Memory B cell (primary cell): ENCODE results near the gene ST3GAL3.
A peak's percentile ranks its signal among the peaks of the same experiment; 100 is the strongest.

Source experiments
- ATAC-seq: fragments of 150-1000 bp; cut with Tn5 transposase; 2 replicates; pipeline ENCODE4 v1.10.0; 2021; ENCODE audit warnings: low read depth, mild to moderate bottlenecking, moderate library complexity
- DNase-seq, 2 donors: peaks; one replicate each; pipeline ENCODE4 v3.0.0; 2022; ENCODE audit warnings: low spot score in 2 of 2
- H3K27ac Mint-ChIP-seq: one replicate; pipeline ENCODE4 v1.8.0; 2022; ENCODE audit warnings: mild to moderate bottlenecking, moderate library complexity, mixed read lengths
- H3K27me3 Mint-ChIP-seq: one replicate; pipeline ENCODE4 v1.8.0; 2022; ENCODE audit warnings: mixed read lengths
- H3K36me3 Mint-ChIP-seq: one replicate; pipeline ENCODE4 v1.8.0; 2022; ENCODE audit warnings: mild to moderate bottlenecking, mixed read lengths
- H3K4me1 Mint-ChIP-seq: one replicate; pipeline ENCODE4 v1.8.0; 2022; ENCODE audit warnings: mixed read lengths
- H3K4me3 Mint-ChIP-seq: one replicate; pipeline ENCODE4 v1.8.0; 2022; ENCODE audit warnings: mild to moderate bottlenecking, moderate library complexity, mixed read lengths
- H3K9me3 Mint-ChIP-seq: one replicate; pipeline ENCODE4 v1.8.0; 2022; ENCODE audit warnings: mixed read lengths

ST3GAL3 gene

DNA sequence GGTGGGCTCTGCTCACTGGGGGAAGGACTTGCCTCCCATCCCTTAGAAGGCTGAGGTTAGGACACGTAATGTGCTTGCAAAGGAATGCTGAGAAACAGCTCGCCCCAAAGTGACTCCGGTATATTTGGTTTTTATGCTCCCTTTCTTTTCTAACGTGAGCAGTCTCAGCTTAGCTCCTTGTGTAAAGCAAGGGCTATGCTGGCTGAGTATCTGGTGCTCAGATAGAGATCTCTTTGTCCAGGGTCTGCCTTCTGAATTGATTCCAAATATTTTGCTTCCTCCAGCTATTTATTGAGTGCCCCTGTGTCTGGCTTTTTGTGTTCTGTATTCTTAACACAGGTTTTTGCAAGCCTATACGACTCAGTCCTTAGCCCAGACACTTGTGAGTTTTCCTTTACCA is 131.7 kb downstream of the ST3GAL3 start:
- H3K4me3 Mint-ChIP-seq = no peak overlapping the region
- peaks cover 41% of the 10 kb centered on the region for H3K36me3 Mint-ChIP-seq
- H3K27ac Mint-ChIP-seq = no peak overlapping the region
- ATAC-seq = no peak
- H3K9me3 Mint-ChIP-seq = peaks cover 4% of the 10 kb centered on the region
- H3K4me1 Mint-ChIP-seq = peaks cover 26% of the 10 kb centered on the region
- no peaks in the 10 kb centered on the region for H3K27me3 Mint-ChIP-seq
- no peak for DNase-seq

DNA sequence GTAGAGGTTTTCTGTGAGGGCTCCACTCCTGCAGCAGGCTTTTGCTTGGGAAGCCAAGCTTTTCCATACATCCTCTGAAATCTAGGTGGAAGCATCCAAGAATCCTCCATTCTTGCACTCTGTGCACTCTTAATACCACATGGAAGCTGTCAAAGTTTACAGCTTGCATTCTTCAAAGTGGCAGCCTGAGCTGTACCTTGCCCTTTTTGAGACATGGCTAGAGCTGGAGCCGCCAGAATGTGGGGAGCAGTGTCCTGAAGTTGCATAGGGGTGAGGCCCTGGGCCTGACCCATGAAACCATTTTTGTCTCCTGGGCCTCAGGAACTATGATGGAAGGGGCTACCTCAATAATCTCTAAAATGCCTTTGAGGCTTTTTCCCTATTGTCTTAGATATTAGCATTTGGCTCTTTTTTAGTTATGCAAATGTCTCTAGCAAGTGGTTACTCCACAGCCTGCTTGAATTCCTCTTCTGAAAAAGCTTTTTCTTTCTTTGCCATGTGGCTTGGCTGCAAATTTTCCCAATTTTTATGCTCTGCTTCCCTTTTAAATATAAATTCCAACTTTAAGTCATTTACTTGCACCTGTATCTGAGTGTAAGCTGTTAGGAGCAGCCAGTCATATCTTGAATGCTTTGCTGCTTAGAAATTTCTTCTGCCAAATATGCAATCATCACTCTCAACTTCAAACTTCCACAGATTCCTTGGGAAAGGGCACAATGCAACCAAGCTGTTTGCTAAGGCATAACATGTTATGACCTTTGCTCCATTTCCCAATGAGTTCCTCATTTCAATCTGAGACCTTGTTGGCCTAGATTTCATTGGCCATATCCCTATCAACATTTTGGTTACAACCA is 134.2 kb downstream of the ST3GAL3 start:
- ATAC-seq (no peak), DNase-seq (no peak)
- Mint-ChIP-seq H3K9me3 (peaks cover 4% of the 10 kb centered on the region), H3K36me3 (peaks cover 43% of the 10 kb centered on the region), H3K4me1 (peaks cover 7% of the 10 kb centered on the region), H3K4me3 (no peak overlapping the region), H3K27ac (no peak overlapping the region), H3K27me3 (no peaks in the 10 kb centered on the region)

DNA sequence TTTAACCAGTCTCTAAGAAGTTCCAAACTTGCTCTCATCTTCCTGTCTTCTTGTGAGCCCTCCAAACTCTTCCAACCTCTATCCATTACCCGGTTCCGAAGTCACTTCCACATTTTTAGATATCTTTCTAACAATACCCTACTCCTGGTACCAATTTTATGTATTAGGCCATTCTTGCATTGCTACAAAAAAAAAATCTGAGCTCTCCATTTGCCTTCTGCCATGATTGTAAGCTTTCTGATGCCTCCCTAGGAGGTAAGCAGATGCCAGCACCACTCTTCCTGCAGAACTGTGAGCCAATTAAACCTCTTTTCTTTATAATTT is 134.8 kb downstream of the ST3GAL3 start:
- no peak overlapping the region for H3K27ac Mint-ChIP-seq
- DNase-seq (no peak), ATAC-seq (no peak)
- peaks cover 2% of the 10 kb centered on the region for H3K4me1 Mint-ChIP-seq
- H3K9me3 Mint-ChIP-seq = peaks cover 4% of the 10 kb centered on the region
- no peak overlapping the region for H3K4me3 Mint-ChIP-seq
- H3K36me3 Mint-ChIP-seq = peaks cover 43% of the 10 kb centered on the region
- no peaks in the 10 kb centered on the region for H3K27me3 Mint-ChIP-seq

DNA sequence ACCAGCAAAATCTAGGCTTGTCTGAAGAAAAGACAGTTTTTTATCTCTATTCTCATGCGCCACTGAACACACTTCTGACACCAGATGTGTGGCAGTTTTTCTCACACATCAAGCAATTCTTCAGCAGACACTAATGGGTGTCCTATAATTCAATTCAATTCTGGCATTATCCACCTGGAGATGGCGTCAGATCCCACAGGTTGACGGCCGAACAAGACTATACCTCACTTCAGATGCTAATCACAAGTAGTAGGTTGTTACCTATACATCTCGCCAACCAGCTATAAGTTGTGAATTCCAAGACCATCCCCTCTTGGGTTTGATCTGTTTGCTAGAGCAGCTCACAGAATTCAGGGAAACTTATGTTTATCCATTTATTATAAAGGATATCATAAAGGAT is 136.3 kb downstream of the ST3GAL3 start:
- no peak overlapping the region for H3K4me3 Mint-ChIP-seq
- H3K4me1 Mint-ChIP-seq = no peaks in the 10 kb centered on the region
- H3K36me3 Mint-ChIP-seq = peaks cover 38% of the 10 kb centered on the region
- ATAC-seq = no peak
- H3K9me3 Mint-ChIP-seq = peaks cover 4% of the 10 kb centered on the region
- no peaks in the 10 kb centered on the region for H3K27me3 Mint-ChIP-seq
- H3K27ac Mint-ChIP-seq = no peak overlapping the region
- DNase-seq = no peak

DNA sequence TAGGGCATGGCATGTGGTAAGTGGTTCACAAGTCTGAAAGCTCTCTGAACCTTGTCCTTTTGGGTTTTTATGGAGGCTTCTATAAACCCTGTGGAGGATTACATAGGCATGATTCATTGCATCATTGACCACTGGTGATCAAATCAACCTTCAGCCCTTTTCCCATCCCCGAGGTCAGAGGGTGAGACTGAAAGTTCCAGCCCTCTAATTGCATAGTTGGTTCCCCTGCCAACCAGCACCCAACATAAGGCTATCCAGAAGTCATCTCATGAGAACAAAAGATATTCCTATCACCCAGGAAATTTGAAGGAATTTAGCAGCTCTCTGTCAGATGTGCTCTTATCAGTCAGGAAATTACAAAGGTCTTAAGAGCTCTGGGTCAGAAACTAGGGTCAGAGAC is 136.8 kb downstream of the ST3GAL3 start:
- Mint-ChIP-seq H3K4me1 (no peaks in the 10 kb centered on the region), H3K36me3 (peaks cover 36% of the 10 kb centered on the region), H3K27me3 (no peaks in the 10 kb centered on the region), H3K4me3 (no peak overlapping the region), H3K27ac (no peak overlapping the region), H3K9me3 (peaks cover 4% of the 10 kb centered on the region)
- ATAC-seq = no peak
- no peak for DNase-seq

DNA sequence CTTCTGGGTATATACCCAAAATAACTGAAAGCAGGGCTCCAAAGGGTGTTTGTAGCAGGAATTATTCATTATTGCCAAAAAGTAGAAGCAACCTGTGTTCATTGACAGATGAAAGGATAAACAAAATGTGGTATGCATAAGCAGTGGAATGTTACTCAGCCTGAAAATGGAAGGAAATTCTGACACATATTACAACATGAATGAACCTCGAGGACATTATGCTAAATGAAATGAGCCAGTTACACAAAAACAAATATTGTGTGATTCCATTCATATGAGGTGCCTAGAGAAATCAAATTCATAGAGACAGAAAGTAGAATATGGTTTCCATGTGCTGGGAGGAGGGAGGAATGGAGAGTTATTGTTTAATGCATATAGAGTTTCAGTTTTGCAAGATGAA is 140.0 kb downstream of the ST3GAL3 start:
- Mint-ChIP-seq H3K27me3 (no peaks in the 10 kb centered on the region), H3K4me1 (no peaks in the 10 kb centered on the region), H3K9me3 (no peaks in the 10 kb centered on the region), H3K4me3 (no peak overlapping the region), H3K36me3 (peaks cover 23% of the 10 kb centered on the region), H3K27ac (no peak overlapping the region)
- no peak for DNase-seq
- no peak for ATAC-seq

DNA sequence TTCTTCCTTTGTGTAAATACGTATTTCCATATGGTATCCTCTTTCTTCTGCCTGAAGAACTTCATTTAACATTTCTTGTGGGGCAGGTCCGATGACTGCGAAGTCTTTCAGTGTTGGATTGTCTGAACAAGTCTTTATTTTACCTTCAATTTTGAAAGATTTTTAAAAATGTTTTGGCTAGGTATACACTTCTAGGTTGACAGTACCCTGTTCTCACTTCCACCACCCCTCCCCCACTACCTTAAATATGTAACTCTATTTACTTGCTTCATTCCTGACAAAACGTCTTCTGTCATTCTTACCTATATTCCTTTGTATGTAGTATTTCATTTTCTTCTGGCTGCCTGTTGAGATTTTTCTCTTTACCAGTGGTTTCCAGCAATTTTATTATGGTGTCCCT is 140.5 kb downstream of the ST3GAL3 start:
- no peak overlapping the region for H3K27ac Mint-ChIP-seq
- DNase-seq (no peak), ATAC-seq (no peak)
- H3K27me3 Mint-ChIP-seq = no peaks in the 10 kb centered on the region
- H3K4me1 Mint-ChIP-seq = no peaks in the 10 kb centered on the region
- H3K9me3 Mint-ChIP-seq = no peaks in the 10 kb centered on the region
- H3K36me3 Mint-ChIP-seq = peaks cover 20% of the 10 kb centered on the region
- no peak overlapping the region for H3K4me3 Mint-ChIP-seq

DNA sequence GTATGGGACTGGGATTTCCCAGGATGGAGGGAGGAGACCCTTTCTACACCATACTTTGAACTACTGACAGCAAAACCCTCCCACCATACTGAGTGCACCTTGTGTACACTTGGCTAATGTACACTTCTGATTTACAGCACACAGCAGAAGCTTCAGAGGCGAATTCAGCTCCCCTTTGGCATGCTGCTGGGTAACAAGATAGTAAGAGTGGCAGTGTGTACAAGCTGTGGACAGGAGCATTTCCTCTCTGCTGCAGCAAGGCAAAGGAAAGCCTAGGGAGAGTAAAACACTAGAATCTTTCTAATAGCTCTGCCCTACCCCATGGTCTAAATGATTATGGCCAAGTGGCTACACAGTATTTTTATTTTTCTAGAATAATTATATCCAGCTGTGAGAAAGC is 142.3 kb downstream of the ST3GAL3 start:
- Mint-ChIP-seq H3K4me3 (no peak overlapping the region), H3K27me3 (no peaks in the 10 kb centered on the region), H3K36me3 (peaks cover 18% of the 10 kb centered on the region), H3K4me1 (no peaks in the 10 kb centered on the region), H3K9me3 (no peaks in the 10 kb centered on the region), H3K27ac (no peak overlapping the region)
- ATAC-seq (no peak), DNase-seq (no peak)

DNA sequence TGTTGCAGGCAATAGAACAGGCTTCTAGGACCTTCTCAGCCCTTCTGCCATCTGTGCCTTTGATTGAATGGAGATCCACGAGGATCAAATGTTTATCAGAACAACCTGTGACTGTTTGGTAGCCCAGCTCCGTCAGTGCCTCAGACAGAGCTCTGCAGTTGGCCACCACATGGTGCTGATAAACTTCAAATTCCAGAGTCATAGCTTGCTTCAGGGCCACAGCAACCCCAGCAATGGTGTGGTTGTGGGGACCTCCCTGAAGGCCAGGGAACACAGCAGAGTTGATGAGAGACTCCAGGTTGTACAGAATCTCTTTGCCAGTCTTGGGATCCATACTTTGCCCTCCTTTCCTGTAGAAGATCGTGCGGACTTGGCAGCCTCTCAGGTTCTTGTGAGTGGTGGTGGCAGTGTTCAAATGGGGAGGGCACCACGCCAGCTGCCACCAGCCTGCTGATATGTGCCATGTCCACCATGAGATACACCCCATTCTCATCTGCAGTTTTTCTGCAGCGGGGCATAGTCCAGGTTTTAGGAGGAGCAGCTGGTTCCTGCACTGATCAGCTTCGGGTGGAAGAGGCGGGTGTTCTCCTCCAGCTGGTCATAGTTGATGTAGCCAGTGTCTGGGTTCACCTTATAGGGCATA is 143.4 kb downstream of the ST3GAL3 start:
- ATAC-seq (no peak), DNase-seq (no peak)
- Mint-ChIP-seq H3K27ac (no peak overlapping the region), H3K4me1 (no peaks in the 10 kb centered on the region), H3K4me3 (no peak overlapping the region), H3K27me3 (no peaks in the 10 kb centered on the region), H3K36me3 (peaks cover 22% of the 10 kb centered on the region), H3K9me3 (no peaks in the 10 kb centered on the region)

DNA sequence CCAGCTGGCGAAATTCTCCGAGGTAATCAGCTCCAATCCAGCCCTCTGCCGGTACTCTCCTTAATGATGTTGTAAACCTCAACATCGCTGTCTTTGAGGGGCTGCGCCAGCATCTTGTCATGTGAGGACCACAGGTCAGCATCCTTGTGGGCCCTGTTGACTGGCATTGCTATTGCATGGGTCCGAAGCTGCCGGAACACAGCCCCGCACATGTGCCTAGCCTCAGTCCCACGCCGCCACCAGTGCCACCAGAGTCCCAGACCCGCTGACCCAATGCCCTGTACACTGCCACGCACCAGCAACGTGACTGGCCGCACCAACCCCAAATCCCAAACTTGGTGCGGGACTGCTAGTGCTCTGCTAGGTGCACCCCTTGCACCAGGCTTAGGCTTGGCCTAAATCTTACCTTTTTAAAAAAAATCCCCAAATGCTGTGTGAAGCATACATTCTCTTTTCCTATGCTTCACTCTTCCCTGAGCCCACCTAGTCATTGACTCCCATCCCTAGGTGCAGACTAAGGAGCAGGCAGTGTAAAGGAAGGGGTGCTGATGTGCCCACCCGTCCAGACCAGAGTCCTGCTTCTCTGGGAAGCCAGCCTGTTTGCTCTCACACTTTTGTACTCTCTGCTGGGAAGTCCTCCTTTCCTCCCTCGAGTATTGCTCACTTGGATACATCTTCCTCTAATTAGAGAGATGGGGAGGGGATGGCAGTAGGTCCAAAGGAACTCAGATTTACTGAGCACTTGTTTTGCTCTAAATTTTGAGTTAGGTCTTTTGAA is 144.4 kb downstream of the ST3GAL3 start:
- Mint-ChIP-seq H3K4me3 (no peak overlapping the region), H3K36me3 (peaks cover 22% of the 10 kb centered on the region), H3K4me1 (no peaks in the 10 kb centered on the region), H3K9me3 (no peaks in the 10 kb centered on the region), H3K27me3 (no peaks in the 10 kb centered on the region), H3K27ac (no peak overlapping the region)
- ATAC-seq = no peak
- no peak for DNase-seq

DNA sequence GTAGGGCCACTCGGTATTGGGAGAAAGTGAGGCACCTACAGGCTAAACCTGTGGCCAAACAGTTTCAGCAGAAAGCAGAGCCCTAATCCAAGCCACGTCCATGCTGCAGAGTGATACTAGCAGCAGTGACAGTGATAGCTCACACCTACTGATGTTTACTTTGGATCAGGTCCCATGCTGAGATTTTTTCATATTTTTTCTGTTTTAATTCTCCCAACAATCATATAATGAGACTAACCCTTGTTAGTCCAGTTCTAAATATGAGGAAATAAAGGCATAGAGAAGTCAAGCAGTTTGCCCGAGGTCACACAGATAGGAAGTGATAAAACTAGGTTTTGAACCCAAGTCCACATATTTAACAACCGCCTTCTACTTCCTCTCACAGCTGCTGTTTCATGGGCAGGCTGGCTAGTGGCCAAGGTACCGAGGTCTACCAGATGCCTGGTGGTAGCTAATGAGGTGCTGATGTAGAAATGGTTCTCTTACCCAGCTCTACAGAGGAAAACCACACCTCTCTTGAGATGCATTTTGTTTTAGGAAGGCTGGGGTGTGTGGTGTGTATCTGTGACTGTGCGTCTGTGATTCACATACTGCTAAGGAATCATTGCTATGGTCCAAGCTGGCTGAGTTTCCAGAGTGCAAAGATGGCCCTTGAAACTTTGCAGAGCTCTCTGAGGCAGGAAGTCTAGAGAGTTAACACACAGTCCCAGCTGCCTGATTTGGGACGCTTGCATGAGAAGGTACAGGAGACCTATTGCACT is 146.0 kb downstream of the ST3GAL3 start:
- Mint-ChIP-seq H3K4me3 (no peak overlapping the region), H3K27ac (no peak overlapping the region), H3K36me3 (peaks cover 28% of the 10 kb centered on the region), H3K4me1 (peaks cover 2% of the 10 kb centered on the region), H3K27me3 (no peaks in the 10 kb centered on the region), H3K9me3 (peaks cover 1% of the 10 kb centered on the region)
- ATAC-seq (no peak), DNase-seq (no peak)

DNA sequence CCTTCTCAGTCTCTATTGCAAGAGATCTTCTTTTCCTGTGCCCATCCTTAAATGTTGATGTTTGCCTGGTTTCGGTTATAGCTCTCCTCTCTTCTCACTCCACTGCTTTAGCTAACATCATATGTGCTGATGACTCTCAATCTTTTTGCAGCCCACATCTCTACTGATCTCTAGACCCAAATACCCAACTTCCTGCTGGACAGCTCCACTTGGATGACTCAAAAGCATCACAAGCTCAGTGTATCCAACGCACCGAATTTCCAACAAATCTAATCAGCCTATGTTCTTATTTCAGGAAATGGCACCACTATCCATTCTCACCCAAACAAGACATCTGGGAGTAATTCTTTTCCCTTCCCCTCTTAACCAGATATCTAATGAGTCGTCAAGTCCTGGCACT is 147.1 kb downstream of the ST3GAL3 start:
- Mint-ChIP-seq H3K36me3 (peaks cover 26% of the 10 kb centered on the region), H3K27me3 (no peaks in the 10 kb centered on the region), H3K27ac (no peak overlapping the region), H3K4me1 (peaks cover 2% of the 10 kb centered on the region), H3K4me3 (no peak overlapping the region), H3K9me3 (peaks cover 1% of the 10 kb centered on the region)
- DNase-seq (no peak), ATAC-seq (no peak)

DNA sequence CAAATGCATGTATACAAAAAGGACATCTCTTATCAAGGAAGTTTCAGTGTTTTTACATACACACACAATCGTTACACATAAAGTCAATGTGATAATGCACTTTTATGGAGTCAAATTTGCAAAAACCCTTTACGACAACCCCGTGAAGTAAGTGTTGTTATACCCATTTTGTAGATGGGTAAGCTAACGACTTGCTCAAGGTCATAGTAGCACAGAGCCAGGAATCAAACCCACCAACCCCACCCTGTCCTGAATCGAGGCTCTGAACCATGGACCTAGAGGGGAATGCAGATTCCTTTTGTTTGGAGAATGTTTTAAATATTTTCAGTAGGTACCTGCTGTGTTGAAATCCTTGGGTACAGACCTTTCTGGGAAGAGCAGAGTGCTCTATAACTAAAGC is 148.9 kb downstream of the ST3GAL3 start:
- Mint-ChIP-seq H3K27ac (no peak overlapping the region), H3K36me3 (peaks cover 23% of the 10 kb centered on the region), H3K27me3 (no peaks in the 10 kb centered on the region), H3K4me1 (peaks cover 2% of the 10 kb centered on the region), H3K9me3 (peaks cover 1% of the 10 kb centered on the region), H3K4me3 (no peak overlapping the region)
- no peak for ATAC-seq
- no peak for DNase-seq

DNA sequence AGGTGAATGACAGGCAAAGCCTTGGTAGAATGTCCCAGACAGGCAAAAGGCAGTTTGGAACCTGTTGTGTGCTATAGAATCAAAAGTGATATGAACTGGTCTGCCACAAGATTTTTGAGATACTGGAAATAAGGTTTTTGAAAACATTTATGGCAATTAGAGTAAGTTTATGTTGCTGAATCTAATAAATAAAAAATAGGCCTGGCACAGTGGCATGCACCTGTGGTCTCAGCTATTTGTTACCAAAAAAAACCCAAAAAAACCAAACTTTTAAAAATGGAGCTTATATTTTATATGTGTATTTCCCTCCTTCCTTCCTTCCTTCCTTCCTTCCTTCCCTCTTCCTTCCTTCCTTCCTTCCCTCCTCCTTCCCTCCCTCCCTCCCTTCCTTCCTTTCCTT is 149.8 kb downstream of the ST3GAL3 start:
- H3K36me3 Mint-ChIP-seq = peaks cover 21% of the 10 kb centered on the region
- no peaks in the 10 kb centered on the region for H3K27me3 Mint-ChIP-seq
- ATAC-seq (no peak), DNase-seq (no peak)
- H3K27ac Mint-ChIP-seq = peak overlapping the region; percentile 42
- H3K9me3 Mint-ChIP-seq = peaks cover 1% of the 10 kb centered on the region
- H3K4me3 Mint-ChIP-seq = no peak overlapping the region
- H3K4me1 Mint-ChIP-seq = peaks cover 2% of the 10 kb centered on the region
